ENCODE results near the gene TRABD2B.

TRABD2B gene

DNA sequence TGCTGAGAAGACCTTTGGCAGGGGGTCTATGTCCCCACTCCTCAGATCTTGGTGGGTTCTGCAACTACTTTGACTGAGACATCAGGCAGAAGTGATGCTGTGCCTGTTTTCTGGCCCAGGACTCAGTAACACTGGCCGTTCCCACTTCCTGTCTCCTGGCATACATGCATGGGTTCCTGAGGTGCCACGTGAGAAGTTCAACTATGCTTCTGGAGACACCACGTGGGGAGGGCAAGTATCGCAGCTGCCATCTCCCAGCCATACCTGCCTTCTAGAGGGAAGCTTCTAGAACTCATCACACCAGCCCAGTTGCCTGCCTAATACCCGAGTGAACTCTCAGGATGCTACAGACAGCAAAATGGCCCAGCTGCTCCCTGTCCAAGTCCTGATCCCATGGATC is 65.8 kb downstream of the TRABD2B start:
- DNase-seq: no peak

- no peak for DNase-seq
Measured at GRCh38 chr1:47930210-47930840, 66.9 kb downstream of the TRABD2B start.

DNA sequence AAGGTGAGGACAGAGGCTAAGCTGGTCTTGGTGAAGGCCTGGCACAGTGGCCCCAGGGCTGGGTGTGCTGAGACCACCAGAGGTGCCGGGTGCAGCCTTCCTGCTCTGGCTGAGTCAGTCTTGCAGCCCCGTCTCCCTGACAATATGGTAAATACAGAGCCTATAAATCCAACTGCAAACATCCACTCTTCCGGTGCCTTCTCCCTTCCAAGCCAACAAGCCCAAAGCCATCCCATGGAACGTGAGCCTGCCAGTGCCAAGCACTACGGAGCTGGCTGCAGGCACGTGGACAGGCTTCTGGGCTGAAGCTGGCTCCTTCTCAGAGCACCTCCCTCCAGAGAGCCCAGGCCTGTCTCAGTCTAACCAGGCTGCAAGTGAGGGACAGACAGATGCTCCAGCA is 70.0 kb downstream of the TRABD2B start:
- no peak for DNase-seq

- no peak for DNase-seq
Measured at GRCh38 chr1:47926461-47926999, 70.7 kb downstream of the TRABD2B start.

GRCh38 chr1:47924270-47925048 is 72.7 kb downstream of the TRABD2B start:
- DNase-seq: no peak

GRCh38 chr1:47921935-47922415 is 75.2 kb downstream of the TRABD2B start:
- no peak for DNase-seq

- DNase-seq: no peak
Measured at GRCh38 chr1:47919113-47919833, 77.9 kb downstream of the TRABD2B start.

GRCh38 chr1:47918257-47918867 is 78.8 kb downstream of the TRABD2B start:
- DNase-seq: no peak

DNA sequence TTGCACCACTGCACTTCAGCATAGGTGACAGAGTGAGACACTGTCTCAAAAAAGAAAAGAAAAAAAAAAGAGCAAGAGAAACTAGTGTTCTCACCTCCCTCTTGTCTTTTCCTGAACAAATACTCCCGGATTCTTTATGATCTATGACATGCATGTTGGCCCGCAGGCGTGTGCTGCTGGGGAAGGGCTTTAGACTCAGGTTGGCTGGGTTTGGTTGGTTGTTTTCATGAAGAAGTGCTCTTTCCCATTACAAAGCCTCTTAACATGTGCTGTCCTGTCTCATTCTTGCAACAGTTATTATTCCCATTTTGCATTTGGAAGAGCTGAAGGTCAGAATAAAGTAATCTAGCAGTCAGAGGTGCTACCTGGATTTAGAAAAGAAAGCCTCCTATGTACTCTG is 79.5 kb downstream of the TRABD2B start:
- no peak for DNase-seq

- DNase-seq: no peak
Measured at GRCh38 chr1:47915677-47916353, 81.4 kb downstream of the TRABD2B start.

DNA sequence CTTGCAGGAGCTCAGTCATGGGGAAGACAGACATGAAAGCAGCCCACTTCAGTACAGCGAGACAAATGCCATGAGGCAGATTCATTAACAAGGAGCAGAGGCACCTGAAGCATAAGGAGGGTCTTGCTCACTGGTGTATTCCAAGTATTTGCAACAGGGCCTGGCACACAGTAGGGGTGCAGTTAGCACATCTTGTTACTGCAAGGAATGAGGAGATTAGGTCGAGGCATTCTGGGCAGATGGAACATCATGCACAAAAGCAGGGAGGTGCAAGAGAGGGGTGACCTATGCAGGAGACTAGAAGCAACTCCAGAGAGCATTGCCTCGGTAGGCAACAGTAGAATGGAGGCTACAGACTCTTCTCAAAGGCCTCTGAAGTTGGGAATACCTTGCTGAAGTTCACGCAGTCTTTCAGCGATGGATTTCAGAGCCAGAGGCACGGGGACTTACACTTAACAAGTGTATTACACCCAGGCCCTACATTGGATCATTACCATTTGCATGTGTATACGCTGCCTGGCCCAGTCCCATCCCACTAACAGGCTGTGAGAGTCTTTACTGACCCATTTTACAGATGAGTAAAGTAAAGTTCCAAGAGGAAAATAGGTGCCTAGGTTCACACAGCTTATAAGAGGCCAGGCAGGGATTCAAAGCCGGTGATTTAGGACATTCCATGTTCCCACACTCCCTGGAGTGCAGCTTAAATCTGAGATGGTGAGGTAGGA is 82.1 kb downstream of the TRABD2B start:
- DNase-seq: no peak

GRCh38 chr1:47914218-47914938 is 82.8 kb downstream of the TRABD2B start:
- DNase-seq: no peak

DNA sequence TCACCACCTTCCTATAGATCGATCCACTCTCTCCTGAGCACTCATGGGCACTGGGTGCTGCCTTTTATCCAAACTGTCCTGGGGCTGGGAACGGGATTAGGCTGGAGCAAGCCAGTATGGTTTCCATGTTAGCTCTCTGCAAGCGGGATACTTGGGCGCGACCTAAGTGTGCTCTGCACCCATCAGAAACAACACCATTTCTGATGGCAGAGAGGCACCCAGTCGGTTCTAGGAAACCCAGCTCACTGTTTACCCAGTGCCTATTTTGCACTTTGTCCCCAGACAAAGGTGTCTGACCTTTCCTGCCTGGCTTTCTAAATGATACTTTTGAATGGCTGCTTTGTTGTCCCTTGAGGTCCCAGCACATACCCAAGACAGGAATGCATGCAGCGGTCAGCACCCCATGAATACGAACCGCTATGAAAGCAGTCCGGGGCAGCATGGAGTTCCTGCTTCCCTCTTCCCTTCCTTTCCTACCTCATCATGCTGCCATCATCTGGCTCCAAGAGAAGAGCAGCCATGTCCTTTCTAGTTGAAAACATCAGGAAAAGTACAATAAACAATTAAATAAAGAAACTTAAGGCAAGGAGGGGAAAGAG is 83.9 kb downstream of the TRABD2B start:
- DNase-seq: no peak

- DNase-seq: no peak
Measured at GRCh38 chr1:47912756-47913155, 84.4 kb downstream of the TRABD2B start.

GRCh38 chr1:47911892-47912291 is 85.3 kb downstream of the TRABD2B start:
- DNase-seq: no peak

DNA sequence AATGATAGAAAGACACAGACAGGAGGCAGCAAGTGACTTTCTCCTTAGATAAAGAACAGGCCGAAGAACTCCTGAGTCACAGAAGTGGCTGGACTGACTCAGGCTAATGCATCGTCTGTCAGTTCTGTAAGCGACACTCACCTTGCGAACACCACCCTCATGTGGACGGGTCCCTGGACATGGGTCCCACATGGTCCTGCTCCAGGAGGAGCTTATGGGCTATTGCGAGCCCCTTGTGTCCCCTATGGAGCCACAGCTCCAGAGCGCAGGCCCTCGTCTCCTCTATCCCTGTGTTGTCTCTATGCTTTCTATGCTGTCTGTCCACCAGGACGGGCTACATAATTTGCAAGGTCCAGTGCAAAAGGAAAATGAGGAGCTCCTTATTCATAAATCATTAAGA is 85.8 kb downstream of the TRABD2B start:
- no peak for DNase-seq

DNA sequence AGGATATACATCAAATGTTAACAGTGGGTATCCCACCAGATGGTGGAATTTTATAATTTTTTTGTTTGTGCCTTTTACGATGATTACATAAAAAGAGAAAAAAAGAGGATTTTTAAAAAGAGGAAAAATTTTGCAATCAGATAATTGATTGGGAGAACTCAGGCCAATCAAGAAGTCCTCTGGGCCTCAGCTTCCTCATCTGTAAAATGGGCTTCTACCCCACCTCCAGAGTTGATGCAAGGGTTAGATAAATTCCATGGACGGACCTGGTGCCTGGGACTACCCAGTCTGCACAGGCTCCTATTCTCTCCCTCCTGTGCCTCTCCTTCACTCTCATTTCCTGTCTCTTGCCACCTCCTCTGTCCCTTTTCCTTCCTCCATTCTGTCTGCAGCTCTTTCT is 88.9 kb downstream of the TRABD2B start:
- no peak for DNase-seq

DNA sequence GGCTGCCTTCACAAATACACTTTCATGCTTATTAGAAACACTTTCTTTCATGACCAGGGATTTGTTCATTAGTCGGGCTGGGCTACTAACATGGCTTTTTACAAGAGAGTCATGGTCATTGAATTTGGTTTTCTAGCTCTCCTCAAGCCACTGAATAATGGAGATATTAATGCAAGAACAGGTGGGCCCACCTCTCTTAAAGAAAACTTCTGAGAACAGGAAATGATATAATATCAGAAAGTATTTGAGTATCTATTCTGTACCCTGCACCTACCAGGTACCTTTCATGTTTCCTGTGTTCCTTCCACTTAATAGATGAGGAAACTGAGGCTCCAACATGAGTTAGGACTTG is 90.0 kb downstream of the TRABD2B start:
- DNase-seq: no peak

- DNase-seq: no peak
Measured at GRCh38 chr1:47906527-47907176, 90.5 kb downstream of the TRABD2B start.

- DNase-seq: no peak
Measured at GRCh38 chr1:47906009-47906432, 91.2 kb downstream of the TRABD2B start.

All from effector CD8-positive, alpha-beta T cell (primary cell).